OCI-LY3 (cell line): Measurements from ENCODE around the gene ASCC1.

Source experiments
- H2AFZ ChIP-seq: fragments of 200-600, 300-600 bp; shearing (Covaris generic); 2 replicates; pipeline ENCODE4 v1.6.0; 2014; ENCODE audit warnings: antibody characterized with exemption, low read depth, low read length
- H3K27ac ChIP-seq: fragments of 200-600, 300-600 bp; sonication (generic); 2 replicates; pipeline ENCODE4 v1.5.1; 2014; ENCODE audit warnings: mild to moderate bottlenecking, low read length, moderate library complexity, mixed read lengths
- H3K27me3 ChIP-seq: fragments of 200-600, 300-600 bp; sonication (generic); 2 replicates; pipeline ENCODE4 v1.6.1; 2014; ENCODE audit warnings: low read depth, low read length, mixed read lengths
- H3K36me3 ChIP-seq: fragments of 200-600, 300-600 bp; sonication (generic); replicated peaks from 2 replicates; pipeline ENCODE3; 2014; ENCODE audit warnings: low read depth, low read length, mixed read lengths
- H3K4me1 ChIP-seq: fragments of 300-600, 200-600 bp; sonication (generic); 2 replicates; pipeline ENCODE4 v1.6.1; 2014; ENCODE audit warnings: low read length, mixed read lengths
- H3K4me2 ChIP-seq: fragments of 200-600, 300-600 bp; sonication (generic); 2 replicates; pipeline ENCODE4 v1.6.1; 2014; ENCODE audit warnings: low read length, mixed read lengths
- H3K4me3 ChIP-seq: fragments of 300-600, 200-600 bp; sonication (generic); 2 replicates; pipeline ENCODE4 v1.5.1; 2014; ENCODE audit warnings: antibody characterized with exemption, mild to moderate bottlenecking, low read length, moderate library complexity
- H3K79me2 ChIP-seq: fragments of 300-600, 200-600 bp; shearing (Covaris generic); 2 replicates; pipeline ENCODE4 v1.6.1; 2014; ENCODE audit warnings: mild to moderate bottlenecking, low read length, mixed read lengths
- H3K9ac ChIP-seq: fragments of 300-600, 200-600 bp; shearing (Covaris generic); 2 replicates; pipeline ENCODE4 v1.6.0; 2014; ENCODE audit warnings: mild to moderate bottlenecking, low read length, moderate library complexity
- H3K9me3 ChIP-seq: fragments of 200-600, 300-600 bp; shearing (Covaris generic); 2 replicates; pipeline ENCODE4 v1.6.1; 2014; ENCODE audit warnings: low read length, mixed read lengths; ENCODE audit not compliant: insufficient read depth
- H4K20me1 ChIP-seq: fragments of 200-600, 300-600 bp; sonication (generic); 2 replicates; pipeline ENCODE4 v1.6.1; 2016; ENCODE audit warnings: low read length, mixed read lengths; ENCODE audit not compliant: insufficient read depth
- CTCF ChIP-seq: fragments of 200-600, 300-600 bp; sonication (generic); IDR thresholded peaks from 2 replicates; pipeline ENCODE4 v1.5.1; 2014; ENCODE audit warnings: antibody characterized with exemption, low read length, low read depth
- EZH2phosphoT487 ChIP-seq: fragments of 200-600 bp; shearing (Covaris generic); IDR thresholded peaks from 2 replicates; pipeline ENCODE4 v1.6.1; 2018; ENCODE audit warnings: antibody characterized with exemption, mixed run types, low read depth

ASCC1 gene

DNA sequence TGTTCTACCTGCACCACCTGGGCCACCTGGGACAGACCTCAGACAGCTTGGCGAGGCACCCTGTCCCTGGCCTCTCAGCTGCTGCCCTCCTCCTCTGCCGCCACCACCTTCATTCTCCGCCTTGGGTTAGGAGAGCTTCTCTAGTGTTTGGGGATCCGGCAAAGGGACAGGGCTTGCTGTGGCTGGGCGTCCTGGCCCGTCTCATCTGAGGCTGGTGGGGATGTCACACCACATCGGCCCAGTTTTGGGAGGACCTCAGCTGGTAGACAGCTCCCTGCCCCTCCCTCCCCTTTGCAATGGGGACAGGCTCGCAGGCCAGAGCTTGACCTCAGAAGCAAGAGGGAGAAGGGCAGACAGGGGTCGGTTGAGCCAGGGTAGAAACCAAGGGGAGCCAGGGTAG is 154.1 kb downstream of the ASCC1 start:
- H4K20me1 ChIP-seq, result no peaks in the 10 kb centered on the region
- peaks cover 15% of the 10 kb centered on the region for H3K4me1 ChIP-seq
- H3K27ac ChIP-seq, result no peak overlapping the region
- H3K4me3 ChIP-seq, result no peak overlapping the region
- H3K36me3 ChIP-seq, result no peaks in the 10 kb centered on the region
- no peak overlapping the region for H3K4me2 ChIP-seq
- no peak overlapping the region for H3K9ac ChIP-seq
- no peak for TF ChIP-seq CTCF
- no peak for TF ChIP-seq EZH2phosphoT487
- no peaks in the 10 kb centered on the region for H3K9me3 ChIP-seq
- no peaks in the 10 kb centered on the region for H3K27me3 ChIP-seq
- H3K79me2 ChIP-seq, result no peaks in the 10 kb centered on the region
- no peak overlapping the region for H2AFZ ChIP-seq

GRCh38 chr10:72061491-72061890 is 154.6 kb downstream of the ASCC1 start:
- H3K79me2 ChIP-seq, result no peaks in the 10 kb centered on the region
- no peaks in the 10 kb centered on the region for H3K9me3 ChIP-seq
- H3K27me3 ChIP-seq, result no peaks in the 10 kb centered on the region
- TF ChIP-seq CTCF (peak; percentile 55), EZH2phosphoT487 (no peak)
- no peaks in the 10 kb centered on the region for H4K20me1 ChIP-seq
- H3K9ac ChIP-seq, result no peak overlapping the region
- H3K36me3 ChIP-seq, result no peaks in the 10 kb centered on the region
- no peak overlapping the region for H3K27ac ChIP-seq
- H3K4me2 ChIP-seq, result no peak overlapping the region
- no peak overlapping the region for H3K4me3 ChIP-seq
- H3K4me1 ChIP-seq, result peaks cover 15% of the 10 kb centered on the region
- no peak overlapping the region for H2AFZ ChIP-seq

DNA sequence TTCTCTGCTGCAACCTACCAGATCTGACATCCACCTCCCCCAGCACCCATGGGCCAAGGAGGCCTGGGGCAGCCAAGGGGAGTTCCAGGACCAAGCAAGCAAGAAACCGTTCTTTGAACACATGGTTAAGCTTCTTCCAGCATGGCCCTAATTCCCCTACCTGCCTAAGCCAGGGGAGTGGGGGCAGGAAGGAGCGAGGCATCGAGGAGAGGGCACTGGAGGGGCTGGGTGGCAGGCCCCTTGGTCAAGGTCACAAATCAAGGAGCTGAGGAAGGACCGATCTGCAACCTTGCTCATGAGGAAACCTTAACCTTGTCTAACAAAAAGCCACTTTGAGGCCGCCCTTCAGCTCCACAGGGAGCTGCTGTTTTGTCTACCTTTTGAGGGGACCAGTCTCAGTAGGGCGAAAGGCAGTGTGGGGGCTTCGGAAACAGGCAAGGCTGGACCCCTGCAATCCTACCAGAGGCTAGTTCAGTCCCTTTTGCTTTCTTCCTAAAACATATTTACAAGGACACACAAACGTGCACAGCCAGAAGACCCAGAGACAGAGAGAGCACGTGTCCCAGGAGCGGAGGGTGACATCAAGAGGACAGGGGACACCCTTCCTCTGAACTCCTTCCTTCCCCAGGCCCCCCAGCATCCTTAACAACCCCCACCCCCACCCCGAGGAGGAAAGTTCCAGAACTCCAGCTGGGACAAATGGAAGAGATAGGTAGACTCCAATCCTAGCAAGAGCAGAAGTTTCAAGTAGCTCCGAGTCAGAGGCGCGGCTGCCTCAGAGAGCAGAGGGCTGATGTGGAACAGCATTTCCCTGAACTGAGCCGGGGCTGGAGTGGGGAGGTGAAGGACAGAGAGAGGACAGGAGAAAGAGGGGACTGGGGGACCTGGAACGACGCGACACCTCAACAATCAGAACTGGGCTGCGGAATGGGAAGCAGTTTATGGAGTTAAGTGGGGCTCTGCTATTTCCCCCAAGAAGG is 155.9 kb downstream of the ASCC1 start:
- Histone ChIP-seq H3K4me3 (no peak overlapping the region), H3K27me3 (no peaks in the 10 kb centered on the region), H3K36me3 (no peaks in the 10 kb centered on the region), H3K4me2 (peak overlapping the region; percentile 56), H2AFZ (peak overlapping the region; percentile 69; the same call in 1 of the 2 replicates), H3K4me1 (peaks cover 24% of the 10 kb centered on the region), H3K9ac (peak overlapping the region; percentile 11; the same call in 1 of the 2 replicates), H3K9me3 (no peaks in the 10 kb centered on the region), H3K27ac (no peak overlapping the region), H4K20me1 (no peaks in the 10 kb centered on the region), H3K79me2 (no peaks in the 10 kb centered on the region)
- TF ChIP-seq EZH2phosphoT487 (no peak), CTCF (no peak)
